GM19193 (cell line): ENCODE measurements around the gene AUNIP.

ENCODE experiments used
- POLR2A ChIP-seq: IDR thresholded peaks from 4 replicates; pipeline ENCODE4 v1.6.1; 2011; ENCODE audit not compliant: insufficient read depth, insufficient read length; ENCODE audit errors: extremely low read depth

AUNIP gene

GRCh38 chr1:25847929-25848328 lies 11.3 kb downstream of the AUNIP start:
- TF ChIP-seq POLR2A = no peak

DNA sequence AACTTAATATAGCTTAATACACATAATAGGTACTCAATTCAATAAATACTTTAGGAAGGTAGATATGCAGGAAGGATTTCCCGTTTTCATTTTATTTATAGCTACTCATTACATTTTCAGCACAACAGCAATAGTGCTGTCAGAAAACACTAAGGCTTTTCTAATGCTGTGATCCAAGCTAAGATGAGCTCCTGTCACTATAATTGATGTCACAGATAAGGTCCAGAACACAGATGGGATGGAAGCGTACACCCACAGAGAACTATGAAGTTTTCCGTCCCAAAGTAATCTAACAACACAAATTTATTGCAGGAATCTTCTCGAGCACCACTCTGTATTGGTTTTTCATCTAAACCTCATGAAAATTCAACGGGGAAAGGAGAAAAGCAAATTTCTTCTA lies 13.6 kb downstream of the AUNIP start:
- TF ChIP-seq POLR2A = no peak

DNA sequence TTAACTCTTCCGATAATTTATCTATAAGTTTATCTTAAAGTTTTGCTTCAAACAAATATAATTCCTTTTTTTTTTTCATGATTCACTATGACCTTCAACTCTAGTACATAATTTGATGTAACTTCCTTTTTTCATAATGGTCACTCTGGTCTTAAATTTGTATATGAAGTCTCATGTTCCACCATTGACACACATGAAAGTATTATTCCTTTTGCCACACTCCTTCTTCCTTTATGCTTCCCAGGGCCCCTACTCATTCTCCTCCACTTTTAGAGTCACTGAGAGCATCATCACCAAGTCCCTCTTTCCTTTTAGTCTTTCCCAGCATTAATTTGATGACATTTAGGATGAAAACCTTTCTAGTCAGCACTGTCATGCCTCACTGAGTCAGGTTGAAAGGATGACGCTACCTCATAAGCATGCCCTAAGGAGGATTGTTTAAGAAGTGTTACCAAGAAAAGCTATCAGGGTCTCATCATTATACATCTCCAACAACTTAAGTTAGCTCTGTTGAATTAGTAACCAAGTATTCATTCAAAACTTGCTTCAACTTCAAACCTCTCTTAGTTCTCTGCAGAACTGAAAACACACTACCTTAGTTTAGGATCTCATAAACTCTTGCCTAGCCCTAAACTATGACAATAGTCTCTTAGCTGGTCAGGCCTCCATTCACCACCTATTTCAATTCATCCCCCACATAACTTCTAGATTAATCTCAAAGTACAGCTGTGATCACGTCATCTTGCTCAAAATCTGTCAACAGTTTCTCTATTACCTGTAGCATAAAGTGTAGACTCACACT lies 14.5 kb downstream of the AUNIP start:
- TF ChIP-seq POLR2A = no peak

DNA sequence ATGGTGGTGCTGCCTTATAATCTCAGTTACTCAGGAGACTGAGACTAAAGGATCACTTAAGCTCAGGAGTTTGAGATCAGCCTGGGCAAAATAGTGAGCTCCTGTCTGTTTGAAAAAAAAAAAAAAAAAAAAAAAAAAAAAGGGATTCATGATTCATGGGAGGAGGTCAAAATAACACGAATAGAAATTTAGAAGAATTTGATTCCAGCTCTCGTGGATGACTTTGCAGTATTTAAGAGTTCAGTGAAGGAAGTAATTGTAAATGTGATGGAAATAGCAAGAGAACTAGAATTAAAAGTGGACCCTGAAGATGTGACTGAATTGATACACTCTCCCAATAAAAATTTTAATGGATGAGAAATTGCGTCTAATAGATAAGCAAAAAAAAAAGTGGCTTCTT lies 15.8 kb downstream of the AUNIP start:
- TF ChIP-seq POLR2A = no peak

DNA sequence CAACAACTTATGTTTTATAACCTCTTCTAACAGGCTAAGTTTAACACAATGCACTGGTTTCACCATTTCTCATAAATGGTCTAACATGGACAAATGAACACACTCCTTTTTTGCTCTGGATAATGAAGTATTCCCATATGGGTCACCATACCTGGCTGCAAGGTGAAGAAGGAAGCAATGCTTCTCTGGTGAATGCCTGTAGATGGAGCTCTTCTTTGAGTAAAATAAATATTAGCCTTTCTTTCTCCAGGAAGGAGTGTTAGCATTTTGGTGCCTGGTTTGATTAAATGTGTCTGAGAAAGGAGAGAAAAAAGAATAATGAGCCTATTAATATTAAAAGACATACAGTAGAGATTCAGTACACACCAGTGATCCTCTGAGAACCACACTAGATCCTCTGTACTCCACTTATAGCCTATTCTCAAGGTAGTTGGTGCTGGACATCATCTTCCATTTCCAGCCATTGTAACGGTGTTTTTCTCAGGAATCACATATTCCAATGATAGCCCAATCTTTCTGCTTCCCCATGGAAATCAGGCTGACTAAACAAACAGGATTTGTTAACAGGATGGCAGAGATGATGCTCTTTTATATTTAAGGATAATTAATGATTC lies 21.9 kb downstream of the AUNIP start:
- no peak for TF ChIP-seq POLR2A

GRCh38 chr1:25836695-25837094 lies 22.6 kb downstream of the AUNIP start:
- TF ChIP-seq POLR2A = no peak

- no peak for TF ChIP-seq POLR2A
Observed at GRCh38 chr1:25834894-25835293, 24.4 kb downstream of the AUNIP start.

GRCh38 chr1:25833158-25833557 lies 26.1 kb downstream of the AUNIP start:
- TF ChIP-seq POLR2A = no peak

GRCh38 chr1:25832336-25833037 lies 26.8 kb downstream of the AUNIP start:
- TF ChIP-seq POLR2A = no peak

- no peak for TF ChIP-seq POLR2A
Observed at GRCh38 chr1:25831569-25832196, 27.6 kb downstream of the AUNIP start.

DNA sequence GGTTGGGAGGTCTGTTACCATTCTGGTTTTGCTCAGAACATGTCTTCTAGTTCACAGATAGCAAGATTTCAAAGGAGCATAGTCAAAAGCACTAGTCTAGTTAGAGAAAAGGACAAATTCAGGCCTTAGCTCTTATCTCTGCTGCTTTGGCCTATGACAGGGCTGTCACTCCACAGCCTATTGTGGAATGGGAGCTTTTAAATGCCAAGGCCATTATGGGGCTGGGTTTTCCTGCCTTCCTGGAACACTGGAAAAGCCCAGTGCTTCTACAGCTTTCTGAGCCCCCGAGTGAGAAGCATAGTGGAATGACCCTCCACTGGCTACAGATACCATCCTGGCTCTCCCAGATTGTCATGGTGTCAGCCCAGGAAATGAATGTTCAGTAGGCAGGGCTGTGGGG lies 30.2 kb downstream of the AUNIP start:
- TF ChIP-seq POLR2A = no peak

DNA sequence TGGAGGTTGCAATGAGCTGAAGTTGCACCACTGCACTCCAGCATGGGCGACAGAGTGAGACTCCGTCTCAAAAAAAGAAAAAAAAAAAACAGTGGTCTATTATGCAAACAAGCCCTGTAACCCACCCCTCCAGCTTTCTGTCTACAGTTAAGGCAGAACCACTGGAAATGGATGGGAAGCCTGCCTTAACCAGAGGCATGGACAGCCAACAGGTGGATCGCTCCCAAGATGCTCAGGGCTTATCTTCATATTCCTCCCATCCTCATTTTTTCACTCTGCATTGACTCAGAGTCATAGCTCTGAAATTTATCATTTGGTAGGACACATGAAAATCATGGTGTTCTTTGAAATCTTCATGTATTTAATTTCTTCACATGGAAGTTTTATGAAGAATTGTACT lies 30.8 kb downstream of the AUNIP start:
- no peak for TF ChIP-seq POLR2A

GRCh38 chr1:25826571-25826970 lies 32.7 kb downstream of the AUNIP start:
- no peak for TF ChIP-seq POLR2A

- no peak for TF ChIP-seq POLR2A
Observed at GRCh38 chr1:25825605-25826004, 33.7 kb downstream of the AUNIP start.

DNA sequence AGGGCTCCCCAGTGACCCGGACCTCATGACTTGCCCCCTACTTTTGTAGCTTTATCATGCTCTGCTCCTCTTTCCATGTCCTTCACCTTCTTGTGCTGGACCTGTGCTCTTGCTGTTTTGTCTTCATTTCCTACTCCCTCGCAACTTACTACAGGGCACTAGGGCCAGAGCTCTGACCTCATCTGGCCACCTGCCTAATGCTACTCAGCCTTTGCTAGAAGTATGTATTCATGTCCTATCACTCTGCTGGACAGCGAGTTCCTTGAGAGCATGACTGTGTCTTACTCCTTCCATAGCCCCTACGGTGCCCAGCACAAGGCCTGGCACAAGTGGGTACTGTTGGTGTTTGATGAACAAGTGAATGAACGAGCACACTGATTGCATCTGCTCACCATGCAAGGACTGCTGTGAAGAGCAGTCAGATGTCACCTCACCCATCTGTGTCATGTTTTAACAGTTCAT lies 37.6 kb downstream of the AUNIP start:
- TF ChIP-seq POLR2A = no peak

- TF ChIP-seq POLR2A = no peak
Observed at GRCh38 chr1:25821112-25821476, 38.2 kb downstream of the AUNIP start.
